ENCODE measurements around the gene NELFA. TPM values are rescaled to one million over a fixed set of nuclear protein-coding genes. Genes with fewer than 3 reads are reported as not detected.

The NELFA gene
- total and polyA plus RNA-seq, 2 donors (not counting 1 experiment from before 2014, with no cell fraction given), result 7.4 to 15.2 TPM

GRCh38 chr4:1948892-1949436 is 59.8 kb downstream of the NELFA start:
- Histone ChIP-seq H3K9ac (ENCODE audit: insufficient read depth, low read length) (no peak overlapping the region), H3K4me1 (ENCODE audit: control insufficient read depth, extremely low read depth, insufficient read depth, low read length) (no peaks in the 10 kb centered on the region), H3K79me2 (ENCODE audit: control insufficient read depth, insufficient read depth, low read length) (peaks cover 6% of the 10 kb centered on the region), H2AFZ (ENCODE audit: low read length) (no peak overlapping the region), H3K36me3 (ENCODE audit: control insufficient read depth, insufficient read depth, low read length) (peaks cover 19% of the 10 kb centered on the region), H3K27me3 (ENCODE audit: control insufficient read depth, insufficient read depth, low read length) (no peaks in the 10 kb centered on the region), H3K27ac (ENCODE audit: insufficient read depth, low read length) (no peak overlapping the region), H3K4me2 (ENCODE audit: extremely low read depth, insufficient read depth, low read length) (no peak overlapping the region), H3K9me3 (ENCODE audit: control insufficient read depth, insufficient read depth, low read depth, low read length) (no peaks in the 10 kb centered on the region), H3K4me3 (replicated peaks in 1 of 4; ENCODE audit: control extremely low read depth in 1 of 4, insufficient read depth in 1 of 4, low read depth in 3 of 4, low read length in 4 of 4) (no peak overlapping the region), H4K20me1 (ENCODE audit: control insufficient read depth, extremely low read depth, insufficient read depth, low read length) (no peaks in the 10 kb centered on the region)
- TF ChIP-seq EZH2 (IDR thresholded peaks at IDR 0.05; ENCODE audit: low read length, missing control alignments) (no peak), CTCF (conservative IDR thresholded peaks at IDR 0.05 in 1 of 2, IDR thresholded peaks at IDR 0.05 in 1 of 2; ENCODE audit: low read depth in 1 of 2, low read length in 2 of 2) (no peak)
- DNase-seq (ENCODE audit: low read depth in 2 of 2), result no peak

GRCh38 chr4:1948232-1948631 is 60.5 kb downstream of the NELFA start:
- no peak for DNase-seq (ENCODE audit: low read depth in 2 of 2)
- no peaks in the 10 kb centered on the region for H3K4me1 ChIP-seq (ENCODE audit: control insufficient read depth, extremely low read depth, insufficient read depth, low read length)
- H3K36me3 ChIP-seq (ENCODE audit: control insufficient read depth, insufficient read depth, low read length), result peaks cover 19% of the 10 kb centered on the region
- H3K4me3 ChIP-seq (replicated peaks in 1 of 4; ENCODE audit: control extremely low read depth in 1 of 4, insufficient read depth in 1 of 4, low read depth in 3 of 4, low read length in 4 of 4), result no peak overlapping the region
- TF ChIP-seq CTCF (conservative IDR thresholded peaks at IDR 0.05 in 1 of 2, IDR thresholded peaks at IDR 0.05 in 1 of 2; ENCODE audit: low read depth in 1 of 2, low read length in 2 of 2), result no peak
- TF ChIP-seq EZH2 (IDR thresholded peaks at IDR 0.05; ENCODE audit: low read length, missing control alignments), result no peak
- H3K79me2 ChIP-seq (ENCODE audit: control insufficient read depth, insufficient read depth, low read length), result peaks cover 8% of the 10 kb centered on the region
- H3K9ac ChIP-seq (ENCODE audit: insufficient read depth, low read length), result no peak overlapping the region
- no peak overlapping the region for H3K4me2 ChIP-seq (ENCODE audit: extremely low read depth, insufficient read depth, low read length)
- H2AFZ ChIP-seq (ENCODE audit: low read length), result no peak overlapping the region
- H3K27me3 ChIP-seq (ENCODE audit: control insufficient read depth, insufficient read depth, low read length), result no peaks in the 10 kb centered on the region
- no peaks in the 10 kb centered on the region for H4K20me1 ChIP-seq (ENCODE audit: control insufficient read depth, extremely low read depth, insufficient read depth, low read length)
- H3K27ac ChIP-seq (ENCODE audit: insufficient read depth, low read length), result no peak overlapping the region
- H3K9me3 ChIP-seq (ENCODE audit: control insufficient read depth, insufficient read depth, low read depth, low read length), result no peaks in the 10 kb centered on the region

- Histone ChIP-seq H3K4me2 (ENCODE audit: extremely low read depth, insufficient read depth, low read length) (no peak overlapping the region), H3K27me3 (ENCODE audit: control insufficient read depth, insufficient read depth, low read length) (no peaks in the 10 kb centered on the region), H3K79me2 (ENCODE audit: control insufficient read depth, insufficient read depth, low read length) (peaks cover 12% of the 10 kb centered on the region), H3K4me1 (ENCODE audit: control insufficient read depth, extremely low read depth, insufficient read depth, low read length) (no peaks in the 10 kb centered on the region), H3K36me3 (ENCODE audit: control insufficient read depth, insufficient read depth, low read length) (peaks cover 9% of the 10 kb centered on the region), H3K9ac (ENCODE audit: insufficient read depth, low read length) (no peak overlapping the region), H2AFZ (ENCODE audit: low read length) (no peak overlapping the region), H3K9me3 (ENCODE audit: control insufficient read depth, insufficient read depth, low read depth, low read length) (no peaks in the 10 kb centered on the region), H4K20me1 (ENCODE audit: control insufficient read depth, extremely low read depth, insufficient read depth, low read length) (no peaks in the 10 kb centered on the region), H3K4me3 (replicated peaks in 1 of 4; ENCODE audit: control extremely low read depth in 1 of 4, insufficient read depth in 1 of 4, low read depth in 3 of 4, low read length in 4 of 4) (no peak overlapping the region), H3K27ac (ENCODE audit: insufficient read depth, low read length) (no peak overlapping the region)
- DNase-seq (ENCODE audit: low read depth in 2 of 2), result no peak
- TF ChIP-seq EZH2 (IDR thresholded peaks at IDR 0.05; ENCODE audit: low read length, missing control alignments) (no peak), CTCF (conservative IDR thresholded peaks at IDR 0.05 in 1 of 2, IDR thresholded peaks at IDR 0.05 in 1 of 2; ENCODE audit: low read depth in 1 of 2, low read length in 2 of 2) (no peak)
Observed at GRCh38 chr4:1945912-1946311, 62.9 kb downstream of the NELFA start.

Measured in fibroblast of lung (primary cell).